ENCODE results near the gene KRTAP5-2. TPM values are rescaled to one million over a fixed set of nuclear protein-coding genes. Genes with fewer than 3 reads are reported as not detected.

The KRTAP5-2 gene
- total and polyA plus RNA-seq, 5 donors from 2014 or later = 0.35 TPM; not detected in 4

DNA sequence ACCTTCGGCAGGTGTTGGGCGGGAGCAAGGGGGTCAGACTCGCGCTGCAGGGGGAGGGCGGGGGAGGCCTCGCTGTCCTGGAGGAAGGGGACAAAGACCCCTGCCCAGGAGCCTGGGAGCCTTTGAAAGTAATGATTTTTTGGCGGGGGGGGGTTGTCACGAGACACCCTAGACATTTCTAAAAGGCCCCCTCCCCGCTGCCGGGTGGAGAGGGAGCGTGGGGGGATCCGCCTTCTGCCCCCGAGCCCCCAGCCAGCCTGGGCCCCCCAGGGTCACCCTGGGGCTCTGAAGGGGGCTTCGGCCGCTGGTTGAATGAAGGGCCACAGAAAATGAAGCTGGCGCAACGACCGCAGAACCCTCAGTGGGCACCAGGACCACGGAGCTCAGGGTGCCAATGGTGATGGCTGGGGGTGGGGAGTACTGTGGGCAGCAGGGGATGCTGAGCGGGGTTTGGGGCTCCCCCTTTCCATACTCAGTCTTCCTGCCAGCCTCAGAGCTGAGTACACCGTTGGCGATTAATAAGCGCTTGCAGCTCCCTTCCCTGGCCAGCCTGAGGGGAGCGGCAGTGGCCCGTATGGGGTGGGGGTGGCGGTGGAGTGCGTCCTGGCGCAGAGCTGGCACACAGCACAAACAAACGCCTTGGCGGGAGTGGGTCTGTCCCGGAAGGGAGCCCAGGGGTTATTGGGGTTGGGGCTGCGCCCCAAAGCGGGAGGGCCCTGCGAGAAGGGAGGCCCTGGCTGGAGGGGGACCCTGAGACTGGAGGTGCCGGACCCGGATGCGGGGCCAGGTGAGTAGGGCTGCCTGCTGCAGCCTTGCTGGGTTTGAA, 24.8 kb downstream of the KRTAP5-2 start:
- Mint-ChIP-seq H3K36me3 (peaks cover 3% of the 10 kb centered on the region), H3K9me3 (peaks cover 0 to 2% (median 0%) of the 10 kb centered on the region in 7 donors), H3K4me1 (peaks cover 0 to 35% (median 4%) of the 10 kb centered on the region in 4 donors), H3K4me3 (peak overlapping the region; percentile 84 to 93 (median 86)), H3K27ac (peak overlapping the region; percentile 52 to 92 (median 73)), H3K27me3 (peaks cover 30% of the 10 kb centered on the region)
- ATAC-seq (ENCODE audit: low read depth in 2 of 2) (no peak), DNase-seq (peak in 2 of 3 donors; percentile 19 to 47)
- Histone ChIP-seq H3K27me3 (ENCODE audit: control insufficient read depth, insufficient read depth, low read length) (peaks cover 3% of the 10 kb centered on the region), H3K9me3 (ENCODE audit: control insufficient read depth in 2 of 2, low read length in 2 of 2) (no peaks in the 10 kb centered on the region), H3K4me1 (ENCODE audit: control insufficient read depth, insufficient read depth, low read length, poor library complexity, severe bottlenecking) (peaks cover 40% of the 10 kb centered on the region), H3K4me3 (ENCODE audit: low read depth, low read length) (peak overlapping the region; percentile 44), H3K36me3 (ENCODE audit: control insufficient read depth, insufficient read depth, low read length) (no peaks in the 10 kb centered on the region), H3K27ac (ENCODE audit: insufficient read depth, low read length, poor library complexity, severe bottlenecking) (peak overlapping the region; percentile 93)

DNA sequence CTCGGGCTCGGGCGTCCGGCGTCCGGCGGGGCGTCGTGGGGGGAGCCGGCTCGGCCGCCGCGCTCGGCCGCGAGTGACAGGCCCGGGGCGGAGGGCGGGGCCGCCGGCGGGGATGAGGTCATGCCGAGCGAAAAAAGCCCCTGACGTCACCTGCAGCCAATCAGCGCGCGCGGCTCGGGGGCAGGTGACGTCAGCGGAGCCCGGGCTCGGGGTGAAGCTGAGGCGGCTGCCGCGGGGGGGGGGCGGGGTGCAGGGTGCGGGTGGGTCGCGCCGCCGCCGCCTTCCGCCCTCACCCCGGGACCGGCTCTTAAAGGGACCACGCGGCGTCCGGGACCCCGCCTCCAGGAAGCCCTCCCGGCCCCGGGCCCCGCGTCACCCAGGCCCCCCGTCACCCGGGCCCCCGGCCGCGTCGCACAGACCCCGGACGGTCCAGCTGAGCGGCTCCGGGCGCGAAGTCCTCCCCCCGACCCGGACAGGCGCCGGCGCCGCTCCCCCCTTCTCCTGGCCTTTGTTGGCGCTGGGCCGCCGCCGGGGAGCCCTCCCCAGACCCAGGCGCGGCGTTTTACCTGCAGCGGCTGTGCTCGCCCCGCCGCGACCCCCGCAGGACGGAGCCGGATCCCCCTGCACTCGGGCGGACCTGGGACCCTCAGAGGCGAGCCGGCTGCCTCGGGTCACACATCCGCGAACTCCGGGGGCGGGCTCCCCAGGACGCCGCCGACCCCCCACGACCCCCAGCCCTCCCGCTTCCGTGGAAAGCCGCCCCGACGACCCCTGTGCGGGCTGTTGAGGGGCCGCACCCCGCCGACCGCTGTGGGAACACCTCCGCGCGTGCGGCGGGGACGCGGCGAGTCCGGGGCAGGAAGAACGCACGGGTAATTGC, 25.7 kb downstream of the KRTAP5-2 start, which contains the start of gene DUSP8:
DUSP8 (minus strand) TSS at position 75 of the 880 bp plus-strand sequence. CDS start 6,445 bp downstream, outside the sequence.
- H3K27ac ChIP-seq (ENCODE audit: insufficient read depth, low read length, poor library complexity, severe bottlenecking) = peak within 1 kb of the TSS; percentile 93
- H3K9me3 ChIP-seq (ENCODE audit: control insufficient read depth in 2 of 2, low read length in 2 of 2) = no peaks in the 10 kb centered on the region
- Mint-ChIP-seq H3K9me3 (no peaks in the 10 kb centered on the region), H3K36me3 (no peaks in the 10 kb centered on the region), H3K27me3 (peaks cover 32% of the 10 kb centered on the region), H3K27ac (peak within 1 kb of the TSS in 1 of 3 donors; percentile 67), H3K4me3 (peak within 1 kb of the TSS; percentile 58 to 87 (median 84)), H3K4me1 (peaks cover 0 to 35% (median 4%) of the 10 kb centered on the region in 4 donors)
- H3K27me3 ChIP-seq (ENCODE audit: control insufficient read depth, insufficient read depth, low read length) = peaks cover 3% of the 10 kb centered on the region
- DNase-seq = peak; percentile 80 to 93 (median 92)
- H3K4me3 ChIP-seq (ENCODE audit: low read depth, low read length) = no peak within 1 kb of the TSS
- ATAC-seq (ENCODE audit: low read depth in 2 of 2) = peak; percentile 70 to 73
- H3K4me1 ChIP-seq (ENCODE audit: control insufficient read depth, insufficient read depth, low read length, poor library complexity, severe bottlenecking) = peaks cover 40% of the 10 kb centered on the region
- no peaks in the 10 kb centered on the region for H3K36me3 ChIP-seq (ENCODE audit: control insufficient read depth, insufficient read depth, low read length)

DNA sequence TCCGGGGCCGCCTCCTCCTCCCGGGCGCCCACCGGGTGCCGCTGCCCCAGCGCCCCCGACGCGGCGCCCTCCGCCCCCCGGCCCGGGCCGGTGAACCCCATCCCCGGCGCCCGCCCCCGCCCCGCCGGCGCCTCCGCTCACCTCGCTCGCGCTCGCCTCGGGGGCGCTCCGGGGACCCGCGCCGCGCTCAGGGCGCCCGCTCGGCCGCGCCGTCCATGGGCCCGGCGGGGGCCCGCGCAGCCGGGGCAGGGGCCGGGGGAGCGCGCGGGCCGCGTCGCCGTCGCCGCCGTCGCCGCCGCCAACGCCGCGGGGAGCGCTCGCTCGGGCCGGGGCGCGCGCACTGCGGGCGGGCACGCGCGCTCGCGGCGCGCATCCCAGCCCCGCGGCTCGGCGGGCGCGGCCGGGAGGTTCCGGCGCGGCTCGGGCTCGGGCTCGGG, 26.3 kb downstream of the KRTAP5-2 start:
- Mint-ChIP-seq H3K27ac (no peak overlapping the region), H3K27me3 (peaks cover 32% of the 10 kb centered on the region), H3K36me3 (no peaks in the 10 kb centered on the region), H3K4me3 (no peak overlapping the region), H3K4me1 (peaks cover 0 to 37% (median 4%) of the 10 kb centered on the region in 4 donors), H3K9me3 (no peaks in the 10 kb centered on the region)
- ATAC-seq (ENCODE audit: low read depth in 2 of 2) (no peak), DNase-seq (no peak)
- H3K27ac ChIP-seq (ENCODE audit: insufficient read depth, low read length, poor library complexity, severe bottlenecking) = peak overlapping the region; percentile 55
- H3K4me1 ChIP-seq (ENCODE audit: control insufficient read depth, insufficient read depth, low read length, poor library complexity, severe bottlenecking) = peaks cover 40% of the 10 kb centered on the region
- H3K9me3 ChIP-seq (ENCODE audit: control insufficient read depth in 2 of 2, low read length in 2 of 2) = no peaks in the 10 kb centered on the region
- no peak overlapping the region for H3K4me3 ChIP-seq (ENCODE audit: low read depth, low read length)
- no peaks in the 10 kb centered on the region for H3K36me3 ChIP-seq (ENCODE audit: control insufficient read depth, insufficient read depth, low read length)
- peaks cover 3% of the 10 kb centered on the region for H3K27me3 ChIP-seq (ENCODE audit: control insufficient read depth, insufficient read depth, low read length)

DNA sequence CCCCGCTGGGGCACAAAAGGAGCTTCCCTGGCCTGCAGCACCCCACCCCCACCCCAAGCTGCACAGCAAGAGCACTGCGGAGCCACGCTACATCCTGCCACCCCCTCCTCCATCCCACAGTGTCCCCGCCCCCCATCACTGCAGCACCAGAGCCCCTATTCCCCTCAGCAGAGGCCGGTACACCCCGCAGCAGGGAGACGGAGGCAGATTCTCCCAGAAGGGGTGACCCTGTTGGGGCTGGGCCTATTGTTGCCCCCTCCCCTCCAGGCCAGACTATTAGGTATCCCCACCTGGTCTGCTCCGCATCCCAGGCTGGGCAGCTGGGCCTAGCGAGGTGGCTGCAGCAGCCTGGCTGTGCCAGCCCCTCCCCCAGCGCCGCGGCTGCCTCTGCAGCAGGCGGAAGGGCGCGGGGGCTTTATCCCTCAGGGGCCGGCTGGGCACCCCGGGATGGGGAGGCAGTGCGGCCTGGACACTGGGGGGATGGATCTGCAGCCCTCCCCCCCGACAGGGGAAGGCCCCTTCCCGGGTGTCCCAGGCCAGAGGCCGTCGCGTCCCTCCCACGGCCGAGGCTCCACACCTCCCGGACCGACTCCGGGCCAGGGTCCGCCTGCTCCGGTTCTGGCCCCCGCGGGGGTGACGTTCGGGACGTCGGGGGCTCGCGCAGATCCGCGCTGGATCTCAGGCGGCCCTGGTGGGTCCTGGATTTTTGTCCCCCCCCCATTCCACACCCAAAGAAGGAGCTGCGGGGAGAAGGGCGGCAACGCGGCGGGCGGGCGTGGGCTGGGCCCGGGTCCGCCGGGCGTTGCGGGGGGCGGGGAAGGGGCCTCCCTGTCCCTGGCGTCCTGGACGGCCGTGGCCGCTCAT, 27.0 kb downstream of the KRTAP5-2 start:
- no peaks in the 10 kb centered on the region for H3K36me3 Mint-ChIP-seq

GRCh38 chr11:1570531-1570895, 27.6 kb downstream of the KRTAP5-2 start:
- H3K36me3 ChIP-seq (ENCODE audit: control insufficient read depth, insufficient read depth, low read length) = no peaks in the 10 kb centered on the region
- no peak overlapping the region for H3K4me3 ChIP-seq (ENCODE audit: low read depth, low read length)
- Mint-ChIP-seq H3K9me3 (no peaks in the 10 kb centered on the region), H3K27me3 (peaks cover 32% of the 10 kb centered on the region), H3K4me1 (peaks cover 0 to 36% (median 4%) of the 10 kb centered on the region in 4 donors), H3K4me3 (peak overlapping the region; percentile 75 to 90 (median 80)), H3K36me3 (no peaks in the 10 kb centered on the region), H3K27ac (peak overlapping the region; percentile 63 to 84 (median 81))
- ATAC-seq (ENCODE audit: low read depth in 2 of 2) = no peak
- H3K27me3 ChIP-seq (ENCODE audit: control insufficient read depth, insufficient read depth, low read length) = peaks cover 3% of the 10 kb centered on the region
- no peaks in the 10 kb centered on the region for H3K9me3 ChIP-seq (ENCODE audit: control insufficient read depth in 2 of 2, low read length in 2 of 2)
- H3K4me1 ChIP-seq (ENCODE audit: control insufficient read depth, insufficient read depth, low read length, poor library complexity, severe bottlenecking) = peaks cover 40% of the 10 kb centered on the region
- DNase-seq = no peak
- H3K27ac ChIP-seq (ENCODE audit: insufficient read depth, low read length, poor library complexity, severe bottlenecking) = no peak overlapping the region

More for the DNA sequence above, 27.0 kb downstream of the KRTAP5-2 start:
- Histone ChIP-seq H3K9me3 (ENCODE audit: control insufficient read depth in 2 of 2, low read length in 2 of 2) (no peaks in the 10 kb centered on the region), H3K27me3 (ENCODE audit: control insufficient read depth, insufficient read depth, low read length) (peaks cover 3% of the 10 kb centered on the region), H3K4me1 (ENCODE audit: control insufficient read depth, insufficient read depth, low read length, poor library complexity, severe bottlenecking) (peaks cover 40% of the 10 kb centered on the region), H3K36me3 (ENCODE audit: control insufficient read depth, insufficient read depth, low read length) (no peaks in the 10 kb centered on the region), H3K4me3 (ENCODE audit: low read depth, low read length) (no peak overlapping the region), H3K27ac (ENCODE audit: insufficient read depth, low read length, poor library complexity, severe bottlenecking) (peak overlapping the region; percentile 55)
- Mint-ChIP-seq H3K27ac (peak overlapping the region in 2 of 3 donors; percentile 81 to 84), H3K27me3 (peaks cover 32% of the 10 kb centered on the region), H3K4me1 (peaks cover 0 to 37% (median 4%) of the 10 kb centered on the region in 4 donors), H3K4me3 (peak overlapping the region; percentile 75 to 90 (median 80)), H3K9me3 (no peaks in the 10 kb centered on the region)
- DNase-seq (peak in 1 of 3 donors; percentile 42), ATAC-seq (ENCODE audit: low read depth in 2 of 2) (no peak)

- H3K27me3 Mint-ChIP-seq = peaks cover 28% of the 10 kb centered on the region
- H3K4me1 Mint-ChIP-seq = peaks cover 0 to 33% (median 3%) of the 10 kb centered on the region in 4 donors
- Histone ChIP-seq H3K27ac (ENCODE audit: insufficient read depth, low read length, poor library complexity, severe bottlenecking) (no peak overlapping the region), H3K36me3 (ENCODE audit: control insufficient read depth, insufficient read depth, low read length) (no peaks in the 10 kb centered on the region), H3K4me1 (ENCODE audit: control insufficient read depth, insufficient read depth, low read length, poor library complexity, severe bottlenecking) (peaks cover 40% of the 10 kb centered on the region), H3K9me3 (ENCODE audit: control insufficient read depth in 2 of 2, low read length in 2 of 2) (no peaks in the 10 kb centered on the region), H3K27me3 (ENCODE audit: control insufficient read depth, insufficient read depth, low read length) (peaks cover 3% of the 10 kb centered on the region), H3K4me3 (ENCODE audit: low read depth, low read length) (no peak overlapping the region)
- DNase-seq (no peak), ATAC-seq (ENCODE audit: low read depth in 2 of 2) (no peak)
- no peaks in the 10 kb centered on the region for H3K9me3 Mint-ChIP-seq
- H3K4me3 Mint-ChIP-seq = peak overlapping the region; percentile 75 to 90 (median 80)
- no peaks in the 10 kb centered on the region for H3K36me3 Mint-ChIP-seq
- peak overlapping the region in 2 of 3 donors; percentile 20 to 81 for H3K27ac Mint-ChIP-seq
These were observed 28.1 kb downstream of the KRTAP5-2 start for GRCh38 chr11:1570001-1570453.

All from CD4-positive, CD25-positive, alpha-beta regulatory T cell (primary cell).